ENCODE data around the gene BTRC.
A peak's percentile ranks its signal among the peaks of the same experiment; 100 is the strongest.
"Not testable (repeated sequence)": the region's sequence is repeated elsewhere in the genome, so short reads cannot be mapped to it uniquely, and the experiment has no call there.

The BTRC gene

DNA sequence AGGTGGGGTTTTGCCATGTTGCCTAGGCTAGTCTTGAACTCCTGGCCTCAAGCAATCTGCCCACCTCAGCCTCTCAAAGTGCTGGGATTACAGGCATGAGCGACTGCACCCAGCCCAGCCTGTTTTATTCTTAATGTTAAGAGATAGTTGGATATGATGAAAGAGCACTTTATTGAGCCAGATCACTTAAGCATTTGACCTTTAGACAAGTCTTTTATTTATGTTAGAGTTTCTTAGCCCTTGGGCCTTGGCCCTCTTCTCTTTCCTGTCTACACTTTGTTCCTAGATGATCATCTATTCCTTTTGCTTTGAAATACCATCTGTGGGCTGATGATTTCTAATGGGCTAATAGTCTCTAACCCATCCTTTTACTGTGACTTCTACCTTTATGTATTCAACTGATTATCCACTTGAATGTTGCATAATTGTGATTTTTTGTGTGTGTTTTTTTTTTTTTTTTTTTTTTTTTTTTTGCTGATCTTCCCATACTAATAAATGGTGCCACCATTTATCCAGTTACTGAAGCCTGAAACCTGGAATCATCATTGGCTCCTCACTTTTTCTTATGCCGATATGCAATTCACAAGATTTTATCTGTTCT is 34.8 kb downstream of the BTRC start:
- no peak for DNase-seq

DNA sequence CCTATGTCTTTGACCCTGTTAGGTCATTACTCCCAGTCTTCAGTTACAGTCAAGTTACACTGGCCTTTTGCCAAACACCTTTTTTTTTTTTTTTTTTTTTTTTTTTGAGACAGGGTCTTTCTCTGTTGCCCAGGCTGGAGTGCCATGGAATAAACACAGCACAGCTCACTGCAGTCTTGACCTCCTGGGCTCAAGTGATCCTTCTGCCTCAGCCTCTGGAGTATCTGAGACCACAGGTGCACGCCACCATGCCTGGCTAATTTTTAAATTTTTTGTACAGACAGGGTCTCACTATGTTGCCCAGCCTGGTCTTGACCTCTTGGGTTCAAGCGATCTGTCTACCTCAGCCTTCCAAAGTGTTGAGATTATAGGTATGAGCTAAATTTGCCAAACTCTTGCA is 35.6 kb downstream of the BTRC start:
- DNase-seq, result not testable (repeated sequence)

DNA sequence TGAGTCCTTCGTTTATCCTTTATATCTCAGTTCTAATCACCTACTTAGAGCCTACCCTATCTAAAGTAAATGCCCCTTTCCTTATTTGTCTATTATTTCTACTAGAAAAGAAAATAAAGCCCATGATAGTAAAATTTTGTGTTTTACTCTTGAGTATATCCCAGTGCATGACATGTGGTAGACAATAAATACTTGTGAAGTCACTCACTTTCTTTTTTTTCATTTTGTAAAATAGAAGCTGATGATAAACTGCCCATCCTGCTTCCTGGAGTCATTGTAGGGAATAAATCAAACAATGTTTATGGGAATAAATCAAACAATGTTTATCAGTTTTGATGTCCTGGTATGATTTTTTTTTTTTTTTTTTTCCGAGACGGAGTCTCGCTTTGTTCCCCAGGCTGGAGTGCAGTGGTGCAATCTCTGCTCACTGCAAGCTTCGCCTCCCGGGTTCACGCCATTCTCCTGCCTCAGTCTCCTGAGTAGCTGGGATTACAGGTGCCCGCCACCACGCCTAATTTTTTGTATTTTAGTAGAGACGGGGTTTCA is 36.1 kb downstream of the BTRC start:
- no peak for DNase-seq

DNA sequence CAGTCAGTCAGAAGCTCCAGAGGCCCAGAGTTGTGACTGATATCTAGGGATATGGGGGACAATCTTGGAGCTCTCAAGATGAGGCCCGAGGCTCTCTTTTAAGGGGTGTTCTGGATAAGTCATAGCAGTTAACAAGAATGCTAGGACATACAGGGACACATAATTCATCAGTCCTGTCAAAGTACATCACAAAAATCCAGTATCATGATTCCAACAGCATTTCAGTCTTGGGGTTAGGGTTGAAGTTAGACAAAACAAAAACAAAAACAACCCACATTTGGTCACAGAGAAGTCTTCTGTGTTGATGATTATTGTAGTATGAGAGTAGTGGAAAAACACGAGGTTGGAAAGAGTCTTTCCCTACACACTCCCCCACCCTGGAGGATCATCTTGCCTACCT is 39.4 kb downstream of the BTRC start:
- DNase-seq, result no peak

DNA sequence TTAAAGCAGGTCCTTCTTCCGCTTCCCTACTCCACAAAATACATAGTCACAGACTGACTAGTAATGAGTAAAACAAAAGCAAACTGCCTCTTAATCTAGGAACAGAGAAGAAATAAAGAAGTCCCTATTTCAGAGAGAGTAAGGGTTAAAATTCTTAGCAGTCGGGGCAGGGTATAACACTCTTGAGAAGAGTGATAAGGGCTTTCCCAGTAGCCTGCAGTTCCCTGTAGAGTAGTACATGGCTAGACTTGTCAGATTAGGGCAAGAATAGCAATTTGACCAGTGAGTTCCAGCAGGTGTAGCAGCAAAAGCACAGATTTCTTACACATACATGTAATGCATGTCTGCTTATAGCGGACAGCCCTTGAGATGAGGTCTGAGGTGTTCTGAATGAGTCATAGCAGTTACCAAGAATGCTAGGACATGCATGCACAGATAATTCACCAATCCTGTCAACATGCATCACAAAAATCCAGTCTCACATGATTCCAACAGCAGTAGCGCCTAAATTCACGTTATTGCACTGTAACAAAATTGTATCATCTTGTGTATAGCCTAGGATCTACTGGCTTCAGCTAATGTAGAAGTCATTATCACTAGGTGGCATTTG is 40.7 kb downstream of the BTRC start:
- no peak for DNase-seq

DNA sequence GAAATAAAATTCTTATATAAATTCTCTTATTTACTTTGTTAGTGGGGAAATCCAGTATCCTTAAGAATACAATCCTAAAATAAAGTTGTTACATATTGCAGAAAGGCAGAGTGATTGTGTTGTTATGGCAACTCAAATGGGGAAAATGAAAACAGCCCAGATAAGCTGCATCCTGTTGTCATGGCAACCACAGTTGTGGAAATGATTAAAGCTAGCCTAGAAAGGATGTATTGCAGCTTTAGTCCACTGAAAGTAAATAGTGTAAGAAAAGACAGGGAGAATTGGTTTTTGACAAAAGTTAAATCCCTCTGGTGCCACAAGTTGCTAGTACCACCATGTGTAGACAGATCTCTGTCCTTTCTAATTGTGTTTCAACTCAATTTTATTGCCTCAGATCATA is 43.2 kb downstream of the BTRC start:
- no peak for DNase-seq

DNA sequence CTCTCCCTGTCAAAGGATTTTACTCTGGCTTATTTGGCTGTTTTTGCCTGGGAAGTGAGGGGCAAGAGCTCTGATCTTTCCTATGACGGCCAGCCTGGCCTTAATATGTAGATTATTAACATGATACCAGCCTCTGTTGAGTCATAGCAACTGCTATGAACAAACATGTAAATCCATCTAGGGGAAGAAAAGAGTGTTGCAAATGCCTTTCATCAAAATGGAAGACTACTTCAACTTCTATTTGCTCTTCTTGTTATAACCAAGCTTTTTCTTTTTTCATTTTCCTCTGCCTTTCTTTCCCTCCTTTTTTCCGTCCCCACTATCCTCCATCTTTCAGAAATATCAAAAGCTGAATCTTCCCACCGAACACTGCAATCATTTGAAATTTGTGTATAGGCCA is 46.6 kb downstream of the BTRC start:
- no peak for DNase-seq

DNA sequence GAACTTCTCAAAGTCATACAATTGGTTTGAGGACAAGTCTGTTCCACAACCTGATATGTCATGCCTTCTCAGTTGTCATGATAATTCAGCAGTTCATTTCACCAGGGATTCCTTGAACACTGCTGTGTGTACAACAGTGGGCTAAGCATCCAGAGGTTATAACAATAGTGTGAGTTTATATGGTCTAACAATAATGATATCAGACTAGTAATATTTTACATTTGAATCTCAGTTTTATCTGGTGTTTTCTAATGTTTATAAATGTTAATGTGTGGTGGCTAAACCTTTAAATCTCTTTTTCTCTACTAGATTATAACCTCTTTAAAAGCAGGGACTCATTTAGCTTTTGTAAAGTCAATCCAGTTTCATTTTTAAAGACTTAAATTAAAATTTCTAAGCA is 48.7 kb downstream of the BTRC start:
- DNase-seq, result no peak

DNA sequence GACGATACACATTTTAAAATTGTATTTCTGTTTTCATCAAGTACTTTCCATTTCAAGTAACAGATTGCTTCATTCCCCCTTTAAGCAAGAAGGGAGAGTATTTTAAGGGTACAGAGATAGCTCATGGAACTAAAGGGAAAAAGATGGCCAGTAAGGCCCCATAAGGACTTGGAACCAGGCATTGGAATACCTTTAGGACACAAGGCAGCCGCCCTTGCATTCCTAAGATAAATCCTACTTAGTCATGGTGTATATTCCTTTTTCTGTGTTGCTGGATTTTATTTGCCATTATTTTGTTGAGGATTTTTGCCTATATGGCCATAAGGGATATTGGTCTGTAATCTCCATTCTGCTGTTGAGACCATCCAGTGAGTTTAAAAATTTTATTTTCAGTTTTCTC is 49.2 kb downstream of the BTRC start:
- no peak for DNase-seq

DNA sequence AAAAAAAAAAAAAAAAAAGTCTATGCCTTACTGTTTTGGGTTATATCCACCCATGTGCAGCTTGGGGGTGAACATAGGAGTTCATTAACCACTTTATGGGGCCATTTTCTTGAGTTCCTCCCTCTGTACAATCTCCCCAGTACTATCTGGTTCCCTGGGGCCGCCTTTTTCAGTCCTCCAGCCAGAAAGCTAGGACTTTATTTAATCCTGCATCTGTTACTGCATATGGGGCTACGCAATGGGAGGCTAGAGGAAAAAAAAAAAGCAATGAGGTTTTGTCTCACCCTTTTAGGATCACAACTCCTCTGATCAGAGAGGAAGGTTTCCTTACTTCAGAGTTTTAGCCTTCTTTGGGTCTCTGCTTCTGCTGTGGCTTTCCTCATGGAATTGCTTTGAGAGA is 51.0 kb downstream of the BTRC start:
- no peak for DNase-seq

DNA sequence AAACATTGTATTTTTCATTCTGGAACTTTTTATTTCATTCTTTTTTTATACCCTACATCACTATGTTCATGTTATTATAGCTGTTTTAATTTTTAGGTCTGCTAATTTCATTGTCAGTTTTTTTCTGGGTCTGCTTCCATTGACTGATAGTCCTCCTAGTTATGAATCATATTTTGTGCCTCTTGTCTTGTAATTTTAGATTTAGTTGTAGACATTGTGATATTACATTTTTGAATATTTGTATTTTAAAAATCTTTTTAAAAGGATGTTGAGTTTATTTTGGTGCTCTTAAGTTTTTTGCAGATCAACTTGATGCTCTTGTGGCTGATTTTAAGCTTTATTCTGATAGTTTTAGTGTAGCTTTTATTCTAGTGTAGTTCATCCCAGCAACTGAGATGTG is 57.6 kb downstream of the BTRC start:
- no peak for DNase-seq

DNA sequence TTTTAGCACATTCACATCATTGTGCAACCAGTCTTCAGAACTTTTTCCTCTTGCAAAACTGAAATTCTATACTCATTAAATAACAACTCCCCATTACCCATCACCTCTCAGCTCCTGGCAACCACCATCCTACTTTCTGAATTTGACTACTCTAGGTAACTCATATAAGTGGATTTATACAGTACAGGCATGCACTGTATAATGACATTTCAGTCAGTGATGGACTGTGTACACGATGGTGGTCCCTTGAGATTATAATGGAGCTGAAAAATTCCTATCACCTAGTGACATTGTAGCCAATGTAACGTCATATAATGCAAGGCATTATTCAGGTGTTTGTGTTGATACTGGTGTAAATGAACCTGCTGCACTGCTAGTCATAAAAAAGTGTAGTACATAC is 60.1 kb downstream of the BTRC start:
- no peak for DNase-seq

DNA sequence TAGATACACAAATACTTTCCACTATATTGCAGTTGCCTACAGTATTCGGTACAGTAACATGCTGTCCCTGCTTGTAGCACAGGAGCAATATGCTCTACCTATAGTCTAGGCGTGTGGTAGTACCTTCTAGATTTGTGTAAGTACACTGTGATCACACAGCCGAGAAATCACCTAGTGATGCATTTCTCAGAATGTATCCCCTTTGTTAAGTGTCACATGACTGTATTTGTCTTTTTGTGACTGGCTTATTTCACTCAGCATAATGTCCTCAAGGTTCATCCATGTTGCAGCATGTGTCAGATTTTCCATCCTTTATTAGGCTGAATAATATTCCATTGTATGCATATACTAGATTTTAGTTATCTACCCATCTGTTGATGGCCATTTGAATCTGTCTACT is 61.9 kb downstream of the BTRC start:
- no peak for DNase-seq

DNA sequence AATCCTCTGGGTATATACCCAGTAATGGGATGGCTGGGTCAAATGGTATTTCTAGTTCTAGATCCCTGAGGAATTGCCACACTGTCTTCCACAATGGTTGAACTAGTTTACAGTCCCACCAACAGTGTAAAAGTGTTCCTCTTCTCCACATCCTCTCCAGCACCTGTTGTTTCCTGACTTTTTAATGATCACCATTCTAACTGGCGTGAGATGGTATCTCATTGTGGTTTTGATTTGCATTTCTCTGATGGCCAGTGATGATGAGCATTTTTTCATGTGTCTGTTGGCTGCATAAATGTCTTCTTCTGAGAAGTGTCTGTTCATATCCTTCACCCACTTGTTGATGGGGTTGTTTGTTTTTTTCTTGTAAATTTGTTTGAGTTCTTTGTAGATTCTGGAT is 68.0 kb downstream of the BTRC start:
- DNase-seq, result not testable (repeated sequence)

DNA sequence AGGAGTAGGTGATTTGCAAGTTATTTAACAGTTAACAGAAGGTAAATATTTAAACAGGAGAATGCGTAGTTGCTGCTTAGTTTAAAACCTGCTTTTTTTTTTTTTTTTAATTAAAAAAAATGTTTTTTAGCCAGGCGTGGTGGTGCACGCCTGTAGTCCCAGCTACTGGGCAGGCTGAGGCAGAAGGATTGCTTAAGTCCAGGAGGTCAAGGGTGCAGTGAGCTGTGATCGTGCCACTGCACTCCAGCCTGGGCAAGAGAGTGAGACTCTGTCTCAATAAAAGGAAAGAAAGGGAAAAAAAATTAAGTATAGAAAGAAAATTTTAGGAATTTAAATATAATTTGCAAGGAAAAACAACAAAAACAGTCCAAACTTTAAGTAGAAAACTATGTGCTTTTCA is 71.6 kb downstream of the BTRC start:
- DNase-seq, result no peak

DNA sequence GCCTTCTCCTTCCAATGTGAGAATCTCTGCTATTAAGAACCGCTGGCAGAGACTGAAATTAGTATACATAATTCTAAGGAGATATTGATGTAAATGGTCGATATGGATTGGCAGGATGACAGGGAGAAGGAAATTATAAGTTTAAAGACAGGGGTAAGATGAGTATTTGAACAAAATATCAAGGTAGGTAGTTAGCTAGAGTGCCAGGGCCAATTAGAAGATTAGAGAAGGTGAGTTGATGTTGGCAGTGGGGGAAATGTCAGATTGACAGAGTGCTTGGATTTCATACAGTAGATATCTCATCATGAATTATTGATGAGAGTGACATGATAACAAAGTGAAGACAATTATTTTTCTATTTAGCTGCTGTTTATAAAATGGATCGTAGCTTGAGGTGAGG is 74.1 kb downstream of the BTRC start:
- no peak for DNase-seq

DNA sequence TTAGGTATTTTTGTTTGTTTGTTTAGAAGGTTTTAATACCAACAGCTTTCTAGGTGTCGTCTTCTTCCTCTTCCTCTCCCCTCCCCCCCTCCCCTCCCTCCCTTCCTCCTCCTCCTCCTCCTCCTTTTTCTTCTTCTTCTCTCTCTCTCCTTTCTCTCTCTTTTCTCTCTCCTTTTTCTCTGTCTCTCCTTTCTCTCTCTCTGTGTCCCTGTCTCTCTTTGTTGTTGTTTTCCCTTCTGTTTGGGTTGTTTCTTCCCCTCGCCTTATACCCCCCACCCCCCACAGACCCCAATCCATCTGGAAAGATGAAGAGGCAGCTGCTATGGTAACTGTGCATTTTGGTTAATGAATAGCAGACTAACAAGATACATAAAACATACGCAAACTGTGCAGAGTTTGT is 75.5 kb downstream of the BTRC start:
- no peak for DNase-seq

DNA sequence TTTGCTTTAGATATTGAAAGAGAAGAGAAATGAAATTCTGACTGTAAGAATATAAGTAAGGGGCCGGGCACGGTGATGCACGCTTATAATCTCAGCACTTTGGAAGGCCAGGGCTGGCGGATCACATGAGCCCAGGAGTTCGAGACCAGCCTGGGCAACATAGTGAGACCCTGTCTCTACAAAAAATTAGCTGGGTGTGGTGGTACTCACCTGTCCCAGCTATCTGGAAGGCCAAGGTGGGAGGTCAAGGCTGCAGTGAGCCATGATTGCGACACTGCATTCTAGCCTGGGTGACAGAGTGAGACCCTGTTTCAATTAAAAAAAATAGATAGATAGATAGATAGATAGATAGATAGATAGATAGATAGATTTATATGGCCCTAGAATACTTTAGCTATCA is 82.3 kb downstream of the BTRC start:
- no peak for DNase-seq

DNA sequence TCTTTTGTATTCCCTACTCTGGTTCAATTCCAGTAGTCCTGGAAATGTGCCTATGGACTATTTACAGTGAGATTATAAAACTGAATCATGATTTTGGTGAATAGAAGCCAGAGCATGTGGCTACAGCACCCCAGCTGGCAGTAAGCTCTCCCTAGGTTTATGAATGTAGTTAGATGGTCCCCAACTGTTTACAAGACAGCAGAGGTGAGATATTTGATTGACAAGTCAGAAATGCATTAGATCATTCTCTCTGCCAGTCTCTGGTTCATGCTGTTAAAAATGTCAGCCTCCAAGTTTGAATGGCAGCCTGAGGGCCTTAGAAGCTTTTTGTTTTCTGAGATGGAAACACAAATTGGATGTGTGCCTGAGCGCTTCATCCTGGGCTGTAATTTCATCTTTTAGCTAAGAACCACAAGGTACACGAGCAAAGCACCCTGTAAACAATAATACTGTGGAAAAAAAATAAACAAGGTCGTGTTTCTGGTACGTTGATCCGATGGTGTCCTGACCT is 85.0 kb downstream of the BTRC start:
- DNase-seq, result no peak

DNA sequence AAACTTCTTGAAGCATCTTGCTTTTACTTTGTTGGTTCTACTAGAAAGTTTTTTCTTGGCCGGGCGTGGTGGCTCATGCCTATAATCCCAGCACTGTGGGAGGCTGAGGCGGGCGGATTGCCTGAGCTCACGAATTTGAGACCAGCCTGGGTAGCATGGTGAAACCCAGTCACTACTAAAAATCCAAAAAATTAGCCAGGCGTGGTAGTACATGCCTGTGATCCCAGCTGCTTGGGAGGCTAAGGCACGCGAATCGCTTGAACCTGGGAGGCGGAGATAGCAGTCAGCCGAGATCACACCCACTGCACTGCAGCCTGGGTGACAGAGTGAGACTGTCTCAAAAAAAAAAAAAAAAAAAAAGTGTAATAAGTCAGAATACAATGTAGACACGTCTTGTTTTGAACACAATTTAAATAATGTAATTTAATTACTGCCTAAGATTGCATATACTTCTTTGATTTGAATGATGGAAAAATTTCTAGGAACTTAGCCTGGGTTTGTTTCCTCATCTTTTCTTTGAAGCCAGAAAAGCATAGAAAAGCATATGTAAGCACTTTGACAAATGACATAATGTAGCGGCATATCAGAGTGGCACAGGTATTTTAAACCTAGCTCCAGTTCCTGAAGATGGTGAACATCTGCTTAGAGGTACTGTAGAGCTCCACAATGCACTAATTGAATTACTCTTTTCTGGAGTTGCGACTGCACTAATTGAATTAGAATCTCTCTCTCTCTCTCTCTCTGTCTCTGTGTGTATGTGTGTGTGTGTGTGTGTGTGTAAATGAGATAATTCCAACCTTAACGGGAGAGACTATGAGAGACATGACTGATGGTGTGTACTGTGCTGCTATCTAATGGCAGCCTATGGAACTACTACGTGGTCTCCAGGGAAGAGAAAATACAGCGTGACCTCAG is 87.8 kb downstream of the BTRC start:
- DNase-seq, result peak; percentile 55

DNA sequence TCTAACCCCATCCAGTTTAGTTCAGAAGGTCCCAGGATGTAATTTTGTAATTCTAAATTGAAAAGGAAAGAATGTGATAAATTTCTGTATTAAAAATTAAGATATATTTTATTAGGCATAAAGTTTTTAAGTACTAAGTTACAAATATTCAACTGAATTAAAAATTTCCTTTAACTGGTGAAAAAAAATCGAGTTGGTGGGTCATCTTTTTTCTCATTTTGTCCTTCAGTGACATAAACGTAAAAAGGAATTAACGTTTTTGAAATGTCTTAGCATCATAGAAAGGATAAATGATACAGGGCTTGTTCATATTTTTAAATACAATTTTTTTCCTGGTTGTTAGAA is 88.5 kb downstream of the BTRC start:
- DNase-seq, result no peak

DNA sequence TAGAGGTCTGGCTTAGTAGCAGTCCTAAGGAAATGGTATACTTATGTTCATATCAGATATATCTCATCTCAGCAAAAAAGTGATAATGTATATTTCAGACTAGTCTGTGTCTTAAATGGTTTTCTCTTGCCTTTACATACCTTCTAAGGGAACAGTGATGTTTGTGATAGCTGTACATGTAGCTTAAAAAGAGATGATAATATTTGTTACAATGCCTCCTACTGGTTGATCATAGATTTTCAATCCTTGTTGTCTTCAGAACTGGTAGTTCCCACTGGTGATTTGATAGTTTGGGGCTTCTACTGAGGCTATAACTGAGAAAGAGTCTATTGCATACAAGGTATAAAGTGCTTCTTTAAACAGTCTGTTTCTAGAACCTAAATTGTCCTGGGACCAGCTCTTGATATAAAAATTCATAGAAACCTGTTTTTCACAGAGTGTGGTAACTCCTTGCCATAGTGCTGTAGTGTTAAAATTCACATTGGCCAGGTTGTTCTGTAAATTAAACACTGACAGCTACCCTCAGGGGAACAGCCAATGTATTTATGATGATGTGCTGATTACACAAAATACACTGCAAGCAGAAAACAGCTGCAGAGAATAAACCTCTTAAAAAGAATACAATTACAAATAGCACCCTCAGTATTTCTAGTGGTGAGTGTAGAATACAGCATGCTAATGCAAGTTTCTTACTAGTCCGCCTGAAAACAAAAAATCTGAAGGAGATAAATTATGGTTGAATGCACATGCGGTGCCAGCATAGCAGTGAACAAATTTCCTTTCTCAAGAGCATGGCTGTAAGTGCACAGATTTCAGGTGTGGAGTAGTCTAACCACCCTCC is 90.3 kb downstream of the BTRC start:
- DNase-seq, result no peak

DNA sequence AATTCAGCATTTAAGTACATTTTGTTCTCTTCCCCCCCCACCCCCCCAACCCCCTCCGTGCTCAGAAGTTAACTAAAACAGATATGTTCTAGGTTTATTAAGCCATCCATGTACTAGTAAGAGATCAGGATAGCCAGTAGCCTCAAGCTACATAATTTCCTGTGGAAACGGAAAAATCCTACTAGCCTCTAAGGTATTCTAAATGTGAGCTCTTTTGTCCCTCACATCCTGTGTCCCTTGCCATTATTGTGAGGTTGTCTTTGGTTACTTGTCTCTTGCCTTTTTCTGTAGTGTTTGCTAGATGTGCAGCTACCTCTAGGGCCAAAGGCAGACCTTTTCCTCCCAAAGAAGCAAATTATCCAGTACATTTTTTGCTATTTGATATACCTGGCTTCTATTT is 92.1 kb downstream of the BTRC start:
- no peak for DNase-seq

Data from GDM1 (cell line).